K562 (cell line): ENCODE results near the gene CERS2. TPM values are rescaled to one million over a fixed set of nuclear protein-coding genes. Genes with fewer than 3 reads are reported as not detected.

Source experiments
- ATAC-seq: fragments of 200-7000 bp; cut with Tn5 transposase; 3 replicates; pipeline ENCODE4 v1.9.1; 2020; ENCODE audit warnings: moderate library complexity
- BruUV-seq: library from RNA; stranded (reverse); fragments of 400-500 nt; replicated peaks from 2 replicates; lab custom pipeline; 2021; lab: Mats Ljungman, UMichigan
- CTCF ChIA-PET: fragments of 300-600 bp; formaldehyde crosslinking; extraction: SDS; loops from one replicate; lab custom pipeline; 2021; ENCODE audit warnings: low intra/inter-chr PET ratio; lab: Yijun Ruan, JAX
- POLR2A ChIA-PET: fragments of 300-600, 350-650 bp; sonication (Branson Sonifier 250); formaldehyde crosslinking; extraction: SDS; loops from one replicate; lab custom pipeline; 2021; ENCODE audit warnings: antibody characterized with exemption, inconsistent platforms; lab: Yijun Ruan, JAX
- DNase-seq, 4 experiments: peaks; one replicate each; pipeline versions ENCODE4 v3.0.0 to v3.0.0-alpha.2; 2011 to 2018; ENCODE audit warnings: low spot score in 3 of 4, mixed read lengths in 3 of 4; ENCODE audit errors: extremely low read depth in 1 of 4
- FAIRE-seq: peaks from 2 replicates; lab custom pipeline; 2011; peaks lifted over from hg19 to GRCh38; lab: Jason Lieb, UNC
- H2AFZ ChIP-seq: 2 replicates; pipeline ENCODE4 v1.6.0; 2011; ENCODE audit warnings: low read depth, low read length, control low read depth, inconsistent platforms
- H3K27ac ChIP-seq: fragments of 200-600 bp; 3 replicates; pipeline ENCODE4 v1.8.0; 2011; ENCODE audit warnings: low read depth, mild to moderate bottlenecking, control low read depth, inconsistent platforms, low read length, moderate library complexity, mixed read lengths; ENCODE audit errors: extremely low read depth
- H3K27me3 ChIP-seq, 2 experiments: fragments of 300-600 bp in 1 of 2; 2 replicates in 1 of 2; 3 replicates in 1 of 2; pipeline versions ENCODE4 v1.6.0 to v1.8.0; 2011; ENCODE audit warnings: inconsistent platforms in 2 of 2, low read length in 2 of 2, mild to moderate bottlenecking in 1 of 2, mixed read lengths in 1 of 2, moderate library complexity in 1 of 2; ENCODE audit not compliant: control insufficient read depth in 2 of 2, insufficient read depth in 2 of 2
- H3K36me3 ChIP-seq: fragments of 300-600 bp; 3 replicates; pipeline ENCODE4 v1.8.0; 2011; ENCODE audit warnings: mild to moderate bottlenecking, low read length, inconsistent platforms; ENCODE audit not compliant: control insufficient read depth, insufficient read depth
- H3K4me1 ChIP-seq, 2 experiments: fragments of 200-600 bp in 1 of 2; replicated peaks in 1 of 2; 2 replicates in 1 of 2; 3 replicates in 1 of 2; pipeline versions ENCODE4 v1.5.1 to v1.8.0; 2011; ENCODE audit warnings: inconsistent platforms in 2 of 2, low read length in 2 of 2, mild to moderate bottlenecking in 1 of 2, mixed read lengths in 1 of 2, moderate library complexity in 1 of 2; ENCODE audit not compliant: control insufficient read depth in 2 of 2, insufficient read depth in 2 of 2
- H3K4me2 ChIP-seq: 2 replicates; pipeline ENCODE4 v1.6.1; 2011; ENCODE audit warnings: low read length, control low read depth, inconsistent platforms, mixed read lengths; ENCODE audit not compliant: insufficient read depth
- H3K4me3 ChIP-seq: fragments of 200-600 bp; sonication (generic), shearing (Covaris generic); 2 replicates; pipeline ENCODE4 v1.5.1; 2016; ENCODE audit warnings: control low read depth, inconsistent platforms
- H3K79me2 ChIP-seq: fragments of 200-600 bp; 3 replicates; pipeline ENCODE4 v1.8.0; 2011; ENCODE audit warnings: low read length, inconsistent platforms; ENCODE audit not compliant: control insufficient read depth, insufficient read depth
- H3K9ac ChIP-seq, 2 experiments: 2 replicates each; pipeline versions ENCODE4 v1.6.0 to v1.6.1; 2011; ENCODE audit warnings: low read depth in 2 of 2, low read length in 2 of 2, control low read depth in 1 of 2, inconsistent platforms in 1 of 2, mild to moderate bottlenecking in 1 of 2, mixed read lengths in 1 of 2; ENCODE audit not compliant: insufficient read depth in 1 of 2
- H3K9me1 ChIP-seq: one replicate; pipeline ENCODE4 v1.6.0; 2011; ENCODE audit warnings: inconsistent platforms, mild to moderate bottlenecking, low read length, moderate library complexity; ENCODE audit not compliant: control insufficient read depth, insufficient read depth
- H3K9me3 ChIP-seq: replicated peaks from 2 replicates; pipeline ENCODE4 v1.5.1; 2011; ENCODE audit warnings: low read depth, low read length, inconsistent platforms; ENCODE audit not compliant: control insufficient read depth, insufficient read depth
- H4K20me1 ChIP-seq: replicated peaks from 2 replicates; pipeline ENCODE4 v1.6.1; 2011; ENCODE audit warnings: low read length, inconsistent platforms, mixed read lengths; ENCODE audit not compliant: control insufficient read depth, insufficient read depth
- BCOR ChIP-seq: fragments of 450-650 bp; IDR thresholded peaks from 2 replicates; pipeline ENCODE4 v1.6.1; 2016
- HNRNPL ChIP-seq: fragments of 200-400 bp; formaldehyde crosslinking; IDR thresholded peaks from 2 replicates; pipeline ENCODE4 v1.6.1; 2017; ENCODE audit warnings: low read depth, mild to moderate bottlenecking, low read length
- PRDM10 ChIP-seq: fragments of 450-650 bp; IDR thresholded peaks from 2 replicates; pipeline ENCODE4 v1.6.1; 2018; ENCODE audit not compliant: partially characterized antibody
- PTRF ChIP-seq: fragments of 450-650 bp; IDR thresholded peaks from 2 replicates; pipeline ENCODE4 v1.6.1; 2016; ENCODE audit warnings: mild to moderate bottlenecking, missing genetic modification characterization, missing compliant biosample characterization
- RBM25 ChIP-seq: fragments of 200-400 bp; formaldehyde crosslinking; IDR thresholded peaks from 2 replicates; pipeline ENCODE4 v1.6.1; 2018; ENCODE audit warnings: low read length, low read depth, moderate library complexity; ENCODE audit not compliant: severe bottlenecking
- SIN3B ChIP-seq: fragments of 450-650 bp; IDR thresholded peaks from 2 replicates; pipeline ENCODE4 v1.6.1; 2017; ENCODE audit warnings: low read depth, mild to moderate bottlenecking, moderate library complexity
- TAF7 ChIP-seq: fragments of 450-650 bp; IDR thresholded peaks from 2 replicates; pipeline ENCODE4 v1.6.1; 2016; ENCODE audit warnings: missing genetic modification characterization, missing compliant biosample characterization
- TFE3 ChIP-seq: fragments of 450-650 bp; formaldehyde crosslinking; IDR thresholded peaks from 2 replicates; pipeline ENCODE4 v1.4.0; 2020; ENCODE audit warnings: mild to moderate bottlenecking, mixed read lengths
- ZBTB12 ChIP-seq: fragments of 250-450 bp; sonication (Bioruptor Pico); IDR thresholded peaks from 2 replicates; pipeline ENCODE4 v1.4.0; 2020
- WGBS: fragments of 100-300 bp; shearing (Covaris generic); methylation state at CpG from one replicate; pipeline ENCODE4 v1.1.6; 2016; ENCODE audit warnings: low coverage, mixed read lengths; ENCODE audit not compliant: insufficient coverage; ENCODE audit errors: missing lambda C conversion rate; 5-methylcytosine and 5-hydroxymethylcytosine counted together
- in situ Hi-C: fragments of 300-500 bp; cut with MboI; formaldehyde crosslinking; loops from 4 replicates; pipeline ENCODE4 v1.15.0; 2018; ENCODE audit warnings: inconsistent platforms, mixed read lengths
- intact Hi-C: fragments of 100-400 bp; cut with micrococcal nuclease; formaldehyde crosslinking; loops from 2 replicates; pipeline ENCODE4 v1.14.2; 2022
- polyA plus RNA-seq, 8 experiments: library from polyadenylated mRNA; depleted of rRNA in 4 of 8; stranded (reverse) in 5 of 8; unstranded in 3 of 8; fragments of >200 nt; fragmentation: Nextera tagmentation in 2 of 8; fragmentation: Illumina TruSeq in 1 of 8; extraction: Ambion mirVana in 2 of 8; extraction: Trizol in 1 of 8; gene quantifications; 2 replicates each; pipeline versions ENCODE4 v1.2.1 to v1.2.3, GENCODE V29; 2011 to 2014; ENCODE audit warnings: inconsistent platforms in 1 of 8, missing spikeins in 1 of 8
- total RNA-seq, 7 experiments: library from RNA; depleted of rRNA in 6 of 7; stranded (reverse); fragments of >200 nt in 6 of 7; fragmentation: Illumina TruSeq in 2 of 7; extraction: Trizol in 2 of 7; gene quantifications; 2 replicates each; pipeline versions ENCODE4 v1.2.1 to v1.2.3, GENCODE V29; 2011 to 2021; ENCODE audit warnings: low replicate concordance in 1 of 7

The CERS2 gene
- total and polyA plus RNA-seq, 9 of the 15 experiments (the other 6 are each of a cell fraction or from before 2014, with no cell fraction given) = 23.4 to 295 (median 132) TPM

GRCh38 chr1:151012684-151013471 is 38.2 kb upstream of the CERS2 start:
- in situ Hi-C loops (no loop called here), intact Hi-C loops (no loop called here)
- H3K36me3 ChIP-seq = peaks cover 27% of the 10 kb centered on the region
- FAIRE-seq = no peak
- no peak overlapping the region for H3K4me3 ChIP-seq
- no peak for ATAC-seq
- no peaks in the 10 kb centered on the region for H3K9me1 ChIP-seq
- WGBS = 83% methylated on average over 14 of the region's 14 CpGs
- no peaks in the 10 kb centered on the region for H3K9me3 ChIP-seq
- CTCF ChIA-PET = no interaction called here
- TF ChIP-seq HNRNPL = no peak
- no peak for TF ChIP-seq TAF7 (tag)
- no peak for TF ChIP-seq ZBTB12
- no peak for TF ChIP-seq PTRF
- peak; percentile 54; the same call in 1 of the 2 replicates for TF ChIP-seq BCOR
- peak; percentile 85 for TF ChIP-seq PRDM10
- no peak for TF ChIP-seq TFE3 (CRISPR knock-in tag)
- peak; percentile 7 for TF ChIP-seq RBM25
- no peak for TF ChIP-seq SIN3B
- peaks cover 24 to 35% of the 10 kb centered on the region in 2 experiments for H3K4me1 ChIP-seq
- POLR2A ChIA-PET = interaction anchor here (1.3 to 1.5 kb wide), 3 partner anchors 10 to 45 kb away, joined by 4 read pairs; no protein-coding TSS in a partner anchor
- no peaks in the 10 kb centered on the region for H3K27me3 ChIP-seq
- peak overlapping the region; percentile 65; the same call in 2 of the 3 replicates for H3K27ac ChIP-seq
- peak overlapping the region; percentile 21 to 41; a peak in 2 of 4 replicates for H3K9ac ChIP-seq
- BruUV-seq = no TSS peak
- DNase-seq = no peak
- no peaks in the 10 kb centered on the region for H4K20me1 ChIP-seq
- peaks cover 48% of the 10 kb centered on the region for H3K79me2 ChIP-seq
- peak overlapping the region; percentile 59; the same call in 1 of the 2 replicates for H3K4me2 ChIP-seq
- H2AFZ ChIP-seq = peak overlapping the region; percentile 53; the same call in 1 of the 2 replicates
